Measurements from ENCODE around the gene TAF4B.

Gene TAF4B

GRCh38 chr18:26415631-26416030 is 189.4 kb downstream of the TAF4B start:
- no peaks in the 10 kb centered on the region for H3K27me3 ChIP-seq (ENCODE audit: low read depth, low read length)
- no peak overlapping the region for H3K4me3 ChIP-seq (ENCODE audit: low read depth in 1 of 2, low read length in 2 of 2)
- H3K9me3 ChIP-seq (ENCODE audit: control insufficient read depth in 1 of 2, low read length in 2 of 2), result no peaks in the 10 kb centered on the region
- H3K36me3 ChIP-seq (ENCODE audit: control insufficient read depth in 1 of 2, insufficient read depth in 2 of 2, low read length in 2 of 2), result no peaks in the 10 kb centered on the region
- no peak overlapping the region for H3K27ac ChIP-seq (ENCODE audit: low read length)
- no peaks in the 10 kb centered on the region for H3K4me1 ChIP-seq (ENCODE audit: control insufficient read depth in 1 of 2, insufficient read depth in 2 of 2, low read length in 2 of 2)

- Histone ChIP-seq H3K9me3 (ENCODE audit: control insufficient read depth in 1 of 2, low read length in 2 of 2) (no peaks in the 10 kb centered on the region), H3K36me3 (ENCODE audit: control insufficient read depth in 1 of 2, insufficient read depth in 2 of 2, low read length in 2 of 2) (no peaks in the 10 kb centered on the region), H3K4me3 (ENCODE audit: low read depth in 1 of 2, low read length in 2 of 2) (no peak overlapping the region), H3K27ac (ENCODE audit: low read length) (no peak overlapping the region), H3K27me3 (ENCODE audit: low read depth, low read length) (no peaks in the 10 kb centered on the region), H3K4me1 (ENCODE audit: control insufficient read depth in 1 of 2, insufficient read depth in 2 of 2, low read length in 2 of 2) (no peaks in the 10 kb centered on the region)
Observed at GRCh38 chr18:26416652-26417150, 190.5 kb downstream of the TAF4B start.

GRCh38 chr18:26417190-26417589 is 190.9 kb downstream of the TAF4B start:
- no peaks in the 10 kb centered on the region for H3K4me1 ChIP-seq (ENCODE audit: control insufficient read depth in 1 of 2, insufficient read depth in 2 of 2, low read length in 2 of 2)
- H3K27ac ChIP-seq (ENCODE audit: low read length), result no peak overlapping the region
- no peak overlapping the region for H3K4me3 ChIP-seq (ENCODE audit: low read depth in 1 of 2, low read length in 2 of 2)
- H3K36me3 ChIP-seq (ENCODE audit: control insufficient read depth in 1 of 2, insufficient read depth in 2 of 2, low read length in 2 of 2), result no peaks in the 10 kb centered on the region
- no peaks in the 10 kb centered on the region for H3K27me3 ChIP-seq (ENCODE audit: low read depth, low read length)
- no peaks in the 10 kb centered on the region for H3K9me3 ChIP-seq (ENCODE audit: control insufficient read depth in 1 of 2, low read length in 2 of 2)

GRCh38 chr18:26418225-26418624 is 192.0 kb downstream of the TAF4B start:
- no peaks in the 10 kb centered on the region for H3K36me3 ChIP-seq (ENCODE audit: control insufficient read depth in 1 of 2, insufficient read depth in 2 of 2, low read length in 2 of 2)
- no peaks in the 10 kb centered on the region for H3K27me3 ChIP-seq (ENCODE audit: low read depth, low read length)
- H3K4me1 ChIP-seq (ENCODE audit: control insufficient read depth in 1 of 2, insufficient read depth in 2 of 2, low read length in 2 of 2), result no peaks in the 10 kb centered on the region
- no peak overlapping the region for H3K4me3 ChIP-seq (ENCODE audit: low read depth in 1 of 2, low read length in 2 of 2)
- no peaks in the 10 kb centered on the region for H3K9me3 ChIP-seq (ENCODE audit: control insufficient read depth in 1 of 2, low read length in 2 of 2)
- no peak overlapping the region for H3K27ac ChIP-seq (ENCODE audit: low read length)

- Histone ChIP-seq H3K27me3 (ENCODE audit: low read depth, low read length) (no peaks in the 10 kb centered on the region), H3K4me1 (ENCODE audit: control insufficient read depth in 1 of 2, insufficient read depth in 2 of 2, low read length in 2 of 2) (no peaks in the 10 kb centered on the region)
Observed at GRCh38 chr18:26419746-26420145, 193.5 kb downstream of the TAF4B start.

DNA sequence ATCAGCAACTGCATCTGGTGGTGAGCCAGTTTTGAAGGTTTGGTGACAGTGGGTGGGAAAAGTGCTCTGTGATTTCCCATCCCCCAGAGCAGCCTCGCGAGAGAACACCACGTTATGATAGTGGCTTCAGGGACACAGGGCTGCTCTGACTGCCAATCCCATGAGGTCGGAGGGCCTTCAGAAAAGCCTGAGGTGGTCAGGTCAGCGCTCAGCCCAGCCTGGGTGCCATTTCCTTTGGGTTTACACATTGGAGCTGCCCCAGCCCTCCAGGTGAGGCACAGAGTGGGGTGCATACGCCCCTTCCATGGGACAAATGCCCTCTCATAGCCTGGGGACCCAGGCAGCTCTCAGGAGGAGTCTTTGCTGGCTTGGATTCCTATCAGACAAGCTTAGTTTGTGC is 195.3 kb downstream of the TAF4B start:
- Histone ChIP-seq H3K27me3 (ENCODE audit: low read depth, low read length) (no peaks in the 10 kb centered on the region), H3K9me3 (ENCODE audit: control insufficient read depth in 1 of 2, low read length in 2 of 2) (no peaks in the 10 kb centered on the region)

More at GRCh38 chr18:26419746-26420145, 193.5 kb downstream of the TAF4B start:
- no peaks in the 10 kb centered on the region for H3K9me3 ChIP-seq (ENCODE audit: control insufficient read depth in 1 of 2, low read length in 2 of 2)
- H3K36me3 ChIP-seq (ENCODE audit: control insufficient read depth in 1 of 2, insufficient read depth in 2 of 2, low read length in 2 of 2), result no peaks in the 10 kb centered on the region
- no peak overlapping the region for H3K27ac ChIP-seq (ENCODE audit: low read length)
- no peak overlapping the region for H3K4me3 ChIP-seq (ENCODE audit: low read depth in 1 of 2, low read length in 2 of 2)

DNA sequence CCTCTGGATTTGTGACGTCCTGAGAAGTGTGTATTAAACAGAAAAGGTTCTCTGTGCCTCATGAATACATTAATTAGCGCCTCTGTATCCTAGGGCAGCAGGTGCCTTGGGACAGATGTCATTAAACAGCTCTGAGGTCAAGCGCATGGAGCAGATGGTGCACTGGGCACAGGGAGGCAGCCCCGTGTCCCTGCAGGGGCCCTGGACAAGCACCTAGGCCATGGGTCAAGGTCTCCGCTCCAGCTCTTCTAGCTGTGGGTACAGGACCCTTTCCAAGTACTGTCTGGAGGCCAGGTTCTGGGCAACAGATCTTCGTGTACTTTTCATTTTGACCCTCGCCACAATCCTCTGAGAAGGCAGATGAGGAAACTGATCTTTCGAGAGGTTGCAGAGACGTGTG is 195.7 kb downstream of the TAF4B start:
- Histone ChIP-seq H3K4me1 (ENCODE audit: control insufficient read depth in 1 of 2, insufficient read depth in 2 of 2, low read length in 2 of 2) (no peaks in the 10 kb centered on the region), H3K9me3 (ENCODE audit: control insufficient read depth in 1 of 2, low read length in 2 of 2) (no peaks in the 10 kb centered on the region), H3K4me3 (ENCODE audit: low read depth in 1 of 2, low read length in 2 of 2) (no peak overlapping the region), H3K27me3 (ENCODE audit: low read depth, low read length) (no peaks in the 10 kb centered on the region), H3K27ac (ENCODE audit: low read length) (no peak overlapping the region), H3K36me3 (ENCODE audit: control insufficient read depth in 1 of 2, insufficient read depth in 2 of 2, low read length in 2 of 2) (no peaks in the 10 kb centered on the region)

More for the DNA sequence above, 195.3 kb downstream of the TAF4B start:
- H3K36me3 ChIP-seq (ENCODE audit: control insufficient read depth in 1 of 2, insufficient read depth in 2 of 2, low read length in 2 of 2), result no peaks in the 10 kb centered on the region
- no peak overlapping the region for H3K4me3 ChIP-seq (ENCODE audit: low read depth in 1 of 2, low read length in 2 of 2)
- no peak overlapping the region for H3K27ac ChIP-seq (ENCODE audit: low read length)
- H3K4me1 ChIP-seq (ENCODE audit: control insufficient read depth in 1 of 2, insufficient read depth in 2 of 2, low read length in 2 of 2), result no peaks in the 10 kb centered on the region

- H3K27ac ChIP-seq (ENCODE audit: low read length), result no peak overlapping the region
- H3K4me3 ChIP-seq (ENCODE audit: low read depth in 1 of 2, low read length in 2 of 2), result no peak overlapping the region
- no peaks in the 10 kb centered on the region for H3K27me3 ChIP-seq (ENCODE audit: low read depth, low read length)
- no peaks in the 10 kb centered on the region for H3K4me1 ChIP-seq (ENCODE audit: control insufficient read depth in 1 of 2, insufficient read depth in 2 of 2, low read length in 2 of 2)
- no peaks in the 10 kb centered on the region for H3K9me3 ChIP-seq (ENCODE audit: control insufficient read depth in 1 of 2, low read length in 2 of 2)
- no peaks in the 10 kb centered on the region for H3K36me3 ChIP-seq (ENCODE audit: control insufficient read depth in 1 of 2, insufficient read depth in 2 of 2, low read length in 2 of 2)
Observed at GRCh38 chr18:26422472-26423162, 196.4 kb downstream of the TAF4B start.

DNA sequence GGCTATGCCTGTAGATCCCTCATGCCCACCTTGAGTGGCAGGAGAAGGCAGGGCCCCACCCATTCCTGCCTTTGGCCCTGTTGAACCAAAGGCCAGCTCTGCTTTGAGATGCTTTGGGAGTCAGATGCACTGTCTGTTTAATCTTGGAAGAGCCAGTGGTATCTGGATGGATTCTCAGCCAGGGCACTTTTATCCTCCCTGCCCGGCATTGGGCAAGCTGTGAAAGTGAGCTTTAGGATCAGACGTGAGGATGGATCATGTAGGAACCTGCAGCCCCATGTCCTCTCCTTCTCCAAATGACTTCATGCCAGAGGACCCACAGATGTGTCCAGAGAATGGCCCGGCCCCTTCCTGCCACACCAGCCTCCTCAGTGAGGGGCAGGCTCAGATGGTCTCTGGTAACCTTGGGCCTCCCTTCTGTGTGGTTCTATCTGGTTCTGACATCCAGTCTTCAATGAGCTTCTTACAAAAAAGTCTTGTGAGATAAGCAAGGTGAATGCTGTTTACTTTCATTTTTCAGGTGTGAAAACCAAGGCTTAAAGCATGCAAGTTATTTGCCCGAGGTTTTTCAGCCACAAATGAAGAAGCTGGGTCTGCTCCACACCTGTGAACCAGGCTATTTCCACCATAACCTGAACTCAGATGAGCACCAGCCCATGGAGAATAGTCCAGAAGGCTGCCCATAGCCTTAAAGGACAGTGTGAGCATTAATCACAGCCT is 198.3 kb downstream of the TAF4B start:
- Histone ChIP-seq H3K9me3 (ENCODE audit: control insufficient read depth in 1 of 2, low read length in 2 of 2) (no peaks in the 10 kb centered on the region), H3K36me3 (ENCODE audit: control insufficient read depth in 1 of 2, insufficient read depth in 2 of 2, low read length in 2 of 2) (no peaks in the 10 kb centered on the region), H3K27ac (ENCODE audit: low read length) (no peak overlapping the region), H3K4me1 (ENCODE audit: control insufficient read depth in 1 of 2, insufficient read depth in 2 of 2, low read length in 2 of 2) (no peaks in the 10 kb centered on the region), H3K27me3 (ENCODE audit: low read depth, low read length) (no peaks in the 10 kb centered on the region), H3K4me3 (ENCODE audit: low read depth in 1 of 2, low read length in 2 of 2) (no peak overlapping the region)

- H3K27me3 ChIP-seq (ENCODE audit: low read depth, low read length), result no peaks in the 10 kb centered on the region
- no peaks in the 10 kb centered on the region for H3K9me3 ChIP-seq (ENCODE audit: control insufficient read depth in 1 of 2, low read length in 2 of 2)
- no peaks in the 10 kb centered on the region for H3K36me3 ChIP-seq (ENCODE audit: control insufficient read depth in 1 of 2, insufficient read depth in 2 of 2, low read length in 2 of 2)
- H3K27ac ChIP-seq (ENCODE audit: low read length), result no peak overlapping the region
- no peak overlapping the region for H3K4me3 ChIP-seq (ENCODE audit: low read depth in 1 of 2, low read length in 2 of 2)
- no peaks in the 10 kb centered on the region for H3K4me1 ChIP-seq (ENCODE audit: control insufficient read depth in 1 of 2, insufficient read depth in 2 of 2, low read length in 2 of 2)
Observed at GRCh38 chr18:26425148-26425531, 198.9 kb downstream of the TAF4B start.

GRCh38 chr18:26429535-26430226 is 203.4 kb downstream of the TAF4B start:
- Histone ChIP-seq H3K4me1 (ENCODE audit: control insufficient read depth in 1 of 2, insufficient read depth in 2 of 2, low read length in 2 of 2) (no peaks in the 10 kb centered on the region), H3K9me3 (ENCODE audit: control insufficient read depth in 1 of 2, low read length in 2 of 2) (no peaks in the 10 kb centered on the region), H3K4me3 (ENCODE audit: low read depth in 1 of 2, low read length in 2 of 2) (no peak overlapping the region), H3K36me3 (ENCODE audit: control insufficient read depth in 1 of 2, insufficient read depth in 2 of 2, low read length in 2 of 2) (no peaks in the 10 kb centered on the region), H3K27me3 (ENCODE audit: low read depth, low read length) (no peaks in the 10 kb centered on the region), H3K27ac (ENCODE audit: low read length) (no peak overlapping the region)
